Measurements from ENCODE around the gene WNK2. TPM values are rescaled to one million over a fixed set of nuclear protein-coding genes. Genes with fewer than 3 reads are reported as not detected.

WNK2 gene
- total and polyA plus RNA-seq, 2 of the 4 experiments (the other 2 are of a cell fraction) = not detected

- dilution Hi-C loops (cut with HindIII; ENCODE audit: low sequenced_read_pairs, unreplicated experiment) = no loop called here
- WGBS, 2 experiments (ENCODE audit: extremely low coverage in 2 of 2, insufficient read length in 1 of 2) = 83% methylated on average over 10 of the region's 26 CpGs; no CpG with 5 or more reads in 1 of the 2 experiments
- POLR2A ChIA-PET (ENCODE audit: unreplicated experiment) = no interaction called here
Observed at GRCh38 chr9:93261735-93262523, 78.0 kb downstream of the WNK2 start.

More at GRCh38 chr9:93261735-93262523, 78.0 kb downstream of the WNK2 start:
- DNase-seq = no peak
- Histone ChIP-seq H3K4me2 (ENCODE audit: low read depth, low read length) (no peak overlapping the region), H4K91ac (ENCODE audit: insufficient read depth, low read depth, low read length) (no peak overlapping the region), H3K27ac (ENCODE audit: insufficient read depth, low read length) (no peak overlapping the region), H3K36me3 (ENCODE audit: control insufficient read depth, insufficient read depth, low read length) (no peaks in the 10 kb centered on the region), H3K4me3 (ENCODE audit: insufficient read depth, low read depth, low read length) (no peak overlapping the region), H3K18ac (ENCODE audit: low read depth, low read length) (no peak overlapping the region), H3K4ac (ENCODE audit: low read depth, low read length) (no peak overlapping the region), H3K14ac (replicated peaks; ENCODE audit: low read depth, low read length) (no peak overlapping the region), H2BK5ac (ENCODE audit: low read depth, low read length, poor library complexity, severe bottlenecking) (no peak overlapping the region), H2BK15ac (ENCODE audit: low read depth, low read length) (no peak overlapping the region), H2BK20ac (ENCODE audit: low read depth, low read length) (no peak overlapping the region), H3K23ac (ENCODE audit: low read depth, low read length) (no peak overlapping the region), H2BK120ac (ENCODE audit: low read depth, low read length) (no peak overlapping the region), H2AFZ (replicated peaks; ENCODE audit: low read length, poor library complexity) (no peak overlapping the region), H2AK5ac (ENCODE audit: low read depth, low read length) (no peak overlapping the region), H3K56ac (ENCODE audit: extremely low read depth, insufficient read depth, low read length) (no peak overlapping the region), H3K27me3 (ENCODE audit: control insufficient read depth, insufficient read depth, low read length) (peaks cover 8% of the 10 kb centered on the region; the same call in 1 of the 2 replicates), H3K9ac (ENCODE audit: low read depth, low read length) (no peak overlapping the region), H3K9me1 (ENCODE audit: insufficient read depth, low read length) (no peaks in the 10 kb centered on the region), H2AK9ac (replicated peaks; ENCODE audit: low read depth, low read length, poor library complexity) (no peak overlapping the region), H3K79me1 (ENCODE audit: low read depth in 1 of 2, low read length in 2 of 2) (no peaks in the 10 kb centered on the region), H4K8ac (ENCODE audit: low read depth in 2 of 2, low read length in 2 of 2) (no peak overlapping the region), H3K9me3 (ENCODE audit: control insufficient read depth, insufficient read depth, low read length) (no peaks in the 10 kb centered on the region), H4K5ac (ENCODE audit: low read depth, low read length) (no peak overlapping the region), H4K20me1 (ENCODE audit: insufficient read depth, low read length) (no peaks in the 10 kb centered on the region), H3K4me1 (ENCODE audit: control insufficient read depth, insufficient read depth, low read length) (no peaks in the 10 kb centered on the region)
- CTCF ChIA-PET = no interaction called here
- no TSS peak for BruUV-seq (replicated peaks)
- in situ Hi-C loops (cut with MboI; ENCODE audit: low sequenced_read_pairs) (no loop called here), intact Hi-C loops (cut with micrococcal nuclease) (no loop called here)
- no peak for TF ChIP-seq MXI1 (IDR thresholded peaks at IDR 0.05; ENCODE audit: borderline replicate concordance, low read depth, low read length)
- no peak for TF ChIP-seq RCOR1 (IDR thresholded peaks at IDR 0.05; ENCODE audit: insufficient replicate concordance, low read length)
- TF ChIP-seq NFE2L2 (IDR thresholded peaks at IDR 0.05; ENCODE audit: low read depth, low read length) = no peak
- no peak for TF ChIP-seq RFX5 (IDR thresholded peaks at IDR 0.05; ENCODE audit: low read depth, low read length)
- no peak for TF ChIP-seq SMC3 (IDR thresholded peaks at IDR 0.05; ENCODE audit: low read depth, low read length)
- TF ChIP-seq CTCF (conservative IDR thresholded peaks at IDR 0.05; ENCODE audit: low read depth, low read length) = no peak
- no peak for TF ChIP-seq BHLHE40 (IDR thresholded peaks at IDR 0.05; ENCODE audit: low read depth, low read length)
- no peak for TF ChIP-seq CEBPB (IDR thresholded peaks at IDR 0.05; ENCODE audit: low read depth, low read length)
- no peak for TF ChIP-seq POLR2A (IDR thresholded peaks at IDR 0.05; ENCODE audit: low read depth, low read length)
- no peak for ATAC-seq (ENCODE audit: low read depth)

Measured in IMR-90 (cell line).